UCSD-AML1 (cell line): ENCODE data around the gene CEACAM19.
"Not testable (repeated sequence)": the region's sequence is repeated elsewhere in the genome, so short reads cannot be mapped to it uniquely, and the experiment has no call there.

Experiments used
- DNase-seq: peaks from one replicate; lab custom pipeline; 2025; ENCODE audit not compliant: unreplicated experiment; lab: John Stamatoyannopoulos, UW

CEACAM19 gene

GRCh38 chr19:44697670-44698034 lies 26.4 kb downstream of the CEACAM19 start:
- no peak for DNase-seq

- no peak for DNase-seq
These were observed 27.4 kb downstream of the CEACAM19 start, which contains the start of gene CEACAM16 for GRCh38 chr19:44698492-44699201. Gene CEACAM16, plus strand, starts transcription at chr19:44699151. Its CDS starts 2,306 bp downstream, at chr19:44701457.

DNA sequence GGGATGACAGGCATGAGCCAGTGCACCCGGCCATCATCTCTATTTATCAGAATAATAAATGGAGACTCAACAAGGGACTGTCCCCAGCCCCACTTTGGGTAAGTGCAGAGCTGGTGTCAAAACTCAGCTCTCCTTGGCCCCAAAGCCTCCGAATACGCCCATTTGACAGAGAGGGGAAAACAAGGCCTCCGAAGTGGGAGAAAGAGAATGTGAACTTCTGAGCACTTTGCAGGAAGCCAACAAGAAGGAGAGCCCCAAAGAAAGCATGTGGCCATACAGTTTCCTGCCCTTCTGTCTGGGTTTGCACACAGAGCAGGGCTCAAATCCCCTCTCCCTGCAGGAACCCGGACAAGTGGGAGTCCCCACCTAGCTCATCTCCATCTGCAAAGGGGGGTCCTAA lies 29.3 kb downstream of the CEACAM19 start:
- no peak for DNase-seq

DNA sequence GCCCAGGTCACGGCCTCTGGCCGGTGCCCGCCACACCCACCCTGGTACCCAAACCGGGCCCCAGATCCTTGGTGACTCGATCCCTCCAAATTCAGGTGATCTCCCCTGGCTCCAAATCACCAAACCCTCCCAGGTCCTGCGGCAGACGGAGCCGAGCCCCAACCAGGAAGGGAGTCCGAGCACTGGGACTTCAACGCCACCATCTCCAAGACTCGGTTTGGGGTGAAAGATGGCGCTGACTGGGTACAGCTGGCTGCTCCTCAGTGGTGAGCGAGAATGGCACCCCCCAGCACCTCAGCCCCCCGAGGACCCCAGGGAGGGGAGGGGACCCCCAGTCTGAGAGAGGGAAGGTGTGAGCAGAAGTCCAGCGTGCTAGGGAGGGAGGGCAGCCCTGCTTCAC lies 29.9 kb downstream of the CEACAM19 start:
- DNase-seq: no peak

- DNase-seq: no peak
These were observed 31.4 kb downstream of the CEACAM19 start for GRCh38 chr19:44702551-44703176.

DNA sequence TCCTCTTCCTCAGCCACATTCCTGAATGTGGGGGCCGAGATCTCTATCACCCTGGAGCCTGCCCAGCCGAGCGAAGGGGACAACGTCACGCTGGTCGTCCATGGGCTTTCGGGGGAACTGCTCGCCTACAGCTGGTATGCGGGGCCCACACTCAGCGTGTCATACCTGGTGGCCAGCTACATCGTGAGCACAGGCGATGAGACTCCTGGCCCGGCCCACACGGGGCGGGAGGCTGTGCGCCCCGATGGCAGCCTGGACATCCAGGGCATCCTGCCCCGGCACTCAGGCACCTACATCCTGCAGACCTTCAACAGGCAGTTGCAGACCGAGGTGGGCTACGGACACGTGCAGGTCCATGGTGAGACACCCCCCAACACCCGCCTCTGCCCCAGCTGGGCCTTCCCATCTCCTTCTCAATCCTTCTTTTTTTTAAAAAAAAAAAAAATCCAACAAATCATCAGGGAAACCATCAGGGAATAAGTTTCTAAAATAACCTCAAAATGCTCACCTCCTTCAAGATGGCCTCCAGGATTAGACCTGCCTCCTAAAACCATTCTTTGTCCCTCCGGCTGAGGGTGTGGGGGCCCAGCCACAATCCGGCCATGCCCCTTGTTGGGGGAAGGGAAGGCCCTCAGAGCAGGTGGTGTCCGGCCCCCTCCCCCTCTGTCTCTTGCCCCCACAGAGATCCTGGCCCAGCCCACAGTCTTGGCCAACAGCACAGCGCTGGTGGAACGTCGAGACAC lies 32.2 kb downstream of the CEACAM19 start:
- DNase-seq: no peak

DNA sequence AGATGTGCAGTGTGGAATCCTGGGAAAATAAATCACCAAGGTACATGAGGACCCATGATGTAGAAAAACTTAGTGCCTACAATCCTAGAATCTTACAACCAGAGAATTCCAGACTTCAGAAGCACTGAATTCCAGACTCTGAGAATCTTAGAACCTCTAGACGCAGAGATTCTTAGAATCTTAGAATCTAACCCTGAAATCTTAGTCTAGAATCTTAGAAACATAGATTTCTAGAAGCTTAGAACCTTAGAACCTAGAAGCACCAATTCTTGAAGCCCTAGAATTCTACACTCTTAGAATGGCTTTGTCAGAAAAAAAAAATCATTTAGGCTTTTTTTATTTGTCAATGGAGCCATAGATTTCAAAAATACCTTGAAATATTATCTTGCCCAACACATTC lies 33.7 kb downstream of the CEACAM19 start:
- no peak for DNase-seq

- DNase-seq: no peak
These were observed 34.3 kb downstream of the CEACAM19 start for GRCh38 chr19:44705502-44706010.

- no peak for DNase-seq
These were observed 35.4 kb downstream of the CEACAM19 start for GRCh38 chr19:44706506-44707236.

DNA sequence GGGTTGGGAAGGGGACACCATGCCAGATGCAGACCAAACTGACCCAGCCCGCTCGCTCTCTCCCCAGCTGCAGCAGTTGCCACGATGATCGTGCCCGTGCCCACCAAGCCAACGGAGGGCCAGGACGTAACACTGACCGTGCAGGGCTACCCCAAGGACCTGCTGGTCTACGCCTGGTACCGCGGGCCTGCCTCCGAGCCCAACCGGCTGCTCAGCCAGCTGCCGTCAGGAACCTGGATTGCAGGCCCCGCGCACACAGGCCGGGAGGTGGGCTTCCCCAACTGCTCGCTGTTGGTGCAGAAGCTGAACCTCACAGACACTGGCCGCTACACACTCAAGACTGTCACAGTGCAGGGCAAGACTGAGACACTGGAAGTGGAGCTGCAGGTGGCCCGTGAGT lies 36.5 kb downstream of the CEACAM19 start:
- no peak for DNase-seq

DNA sequence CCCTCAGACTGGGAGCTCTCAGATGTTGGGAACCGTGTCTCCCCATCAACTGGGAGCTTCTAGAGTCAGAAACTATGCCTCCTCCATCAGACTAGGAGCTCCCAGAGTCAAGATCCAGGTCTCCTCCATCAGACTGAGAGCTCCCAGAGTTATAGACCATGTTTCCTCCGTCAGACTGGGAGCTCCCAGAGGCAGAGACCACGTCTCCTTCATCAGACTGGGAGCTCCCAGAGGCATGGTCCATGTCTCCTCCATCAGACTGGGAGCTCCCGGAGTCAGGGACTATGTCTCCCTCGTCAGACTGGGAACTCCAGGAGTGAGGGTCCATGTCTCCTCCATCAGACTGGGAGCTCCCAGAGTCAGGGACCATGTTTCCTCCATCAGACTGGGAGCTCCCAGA lies 37.7 kb downstream of the CEACAM19 start:
- no peak for DNase-seq

GRCh38 chr19:44709434-44710266 lies 38.4 kb downstream of the CEACAM19 start:
- DNase-seq: not testable (repeated sequence)

GRCh38 chr19:44710483-44710882 lies 39.2 kb downstream of the CEACAM19 start:
- DNase-seq: no peak

GRCh38 chr19:44712864-44713515 lies 41.7 kb downstream of the CEACAM19 start:
- DNase-seq: no peak

- DNase-seq: no peak
These were observed 43.4 kb downstream of the CEACAM19 start for GRCh38 chr19:44714597-44715169.

- DNase-seq: no peak
These were observed 46.3 kb downstream of the CEACAM19 start for GRCh38 chr19:44717603-44718002.

DNA sequence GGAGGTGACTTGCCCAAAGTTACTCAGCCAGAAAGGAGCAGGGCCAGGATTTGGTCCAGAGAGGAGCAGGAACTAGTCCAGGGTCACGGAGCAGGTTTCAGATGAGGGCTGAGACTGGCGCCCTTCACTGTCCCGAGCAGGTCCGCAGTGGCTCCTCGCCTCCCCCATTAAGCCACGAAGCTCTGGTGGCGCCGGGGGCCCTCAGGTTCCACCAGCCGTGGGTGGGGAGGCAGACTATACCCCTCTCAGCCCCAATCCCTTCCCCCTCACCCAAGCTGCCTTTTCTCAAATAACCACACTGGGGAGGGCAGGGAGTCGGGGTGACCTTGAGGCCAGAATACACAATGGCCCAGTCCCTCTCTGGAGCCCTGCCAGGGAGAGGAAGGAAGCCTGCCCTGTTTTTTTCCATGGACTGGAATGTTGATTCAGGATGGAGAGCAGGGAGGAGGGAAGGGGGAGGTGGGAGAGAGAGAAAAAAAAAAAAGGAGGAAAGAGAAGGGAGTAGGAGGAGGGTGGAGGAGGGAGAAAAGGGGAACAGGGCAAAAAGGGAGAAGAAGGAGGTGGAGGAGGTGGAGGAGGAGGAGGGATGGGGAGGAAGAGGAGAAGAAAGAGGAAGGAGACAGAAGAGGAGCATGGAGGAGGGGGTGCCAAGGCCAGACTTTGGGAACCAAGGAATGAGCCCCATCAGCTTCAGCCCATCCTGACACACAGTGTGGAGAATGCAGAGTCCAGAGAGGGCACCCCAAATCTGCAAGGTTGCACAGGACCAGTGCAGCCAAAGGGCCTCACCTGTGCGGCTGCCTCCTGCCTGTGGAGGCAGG lies 47.4 kb downstream of the CEACAM19 start:
- DNase-seq: peak; percentile 33

- DNase-seq: no peak
These were observed 48.0 kb downstream of the CEACAM19 start for GRCh38 chr19:44719262-44719701.
